HepG2 (cell line): ENCODE measurements around the gene HLA-DOA. TPM values are rescaled to one million over a fixed set of nuclear protein-coding genes. Genes with fewer than 3 reads are reported as not detected.

Experiments used
- ATAD3A ChIP-seq: sonication (generic); formaldehyde crosslinking; IDR thresholded peaks from 2 replicates; pipeline ENCODE4 v1.4.0; 2020; ENCODE audit warnings: missing genetic modification reagents
- CENPBD1 ChIP-seq: sonication (generic); formaldehyde crosslinking; IDR thresholded peaks from 2 replicates; pipeline ENCODE4 v1.8.0; 2022; ENCODE audit warnings: missing genetic modification reagents, low read depth, mild to moderate bottlenecking, borderline replicate concordance
- CHD2 ChIP-seq: IDR thresholded peaks from 2 replicates; pipeline ENCODE4 v1.6.1; 2011; ENCODE audit warnings: low read depth, low read length, improper control_type of control experiment
- CHD4 ChIP-seq: fragments of 200-600 bp; sonication (generic); IDR thresholded peaks from 2 replicates; pipeline ENCODE4 v1.7.0; 2017; ENCODE audit warnings: mild to moderate bottlenecking, low read length, borderline replicate concordance
- ERF ChIP-seq: IDR thresholded peaks from 2 replicates; pipeline ENCODE4 v1.6.1; 2018; ENCODE audit warnings: missing biosample characterization, missing genetic modification reagents
- FOXA1 ChIP-seq, 2 experiments: fragments of 450-650 bp in 1 of 2; sonication (generic) in 1 of 2; formaldehyde crosslinking in 1 of 2; IDR thresholded peaks; 2 replicates each; pipeline versions ENCODE4 v1.4.0 to v1.6.1; 2016 to 2020; ENCODE audit warnings: missing genetic modification reagents in 1 of 2
- FOXK2 ChIP-seq: fragments of 450-650 bp; IDR thresholded peaks from 2 replicates; pipeline ENCODE4 v1.6.1; 2016
- HMG20A ChIP-seq: IDR thresholded peaks from 2 replicates; pipeline ENCODE4 v1.6.1; 2016; ENCODE audit warnings: borderline replicate concordance
- HOXA3 ChIP-seq: sonication (generic); formaldehyde crosslinking; IDR thresholded peaks from 2 replicates; pipeline ENCODE4 v1.5.0; 2020; ENCODE audit warnings: missing genetic modification reagents
- NCOR1 ChIP-seq: fragments of 200-600 bp; sonication (generic); IDR thresholded peaks from 2 replicates; pipeline ENCODE4 v1.7.0; 2017; ENCODE audit warnings: antibody characterized with exemption, low read length, borderline replicate concordance
- PAX8 ChIP-seq: sonication (generic); formaldehyde crosslinking; IDR thresholded peaks from 2 replicates; pipeline ENCODE4 v1.8.0; 2022; ENCODE audit warnings: mild to moderate bottlenecking, missing genetic modification reagents, borderline replicate concordance
- PRDM4 ChIP-seq: sonication (generic); formaldehyde crosslinking; IDR thresholded peaks from 2 replicates; pipeline ENCODE4 v1.9.0; 2021; ENCODE audit warnings: missing genetic modification reagents, borderline replicate concordance
- REXO4 ChIP-seq: sonication (generic); formaldehyde crosslinking; IDR thresholded peaks from 2 replicates; pipeline ENCODE4 v1.8.0; 2022; ENCODE audit warnings: missing genetic modification reagents, mild to moderate bottlenecking, borderline replicate concordance
- RXRA ChIP-seq: sonication (generic); formaldehyde crosslinking; IDR thresholded peaks from 2 replicates; pipeline ENCODE4 v1.5.1; 2020; ENCODE audit warnings: missing genetic modification reagents
- SNAPC5 ChIP-seq: sonication (generic); formaldehyde crosslinking; IDR thresholded peaks from 2 replicates; pipeline ENCODE4 v1.8.1; 2023; ENCODE audit warnings: mild to moderate bottlenecking, missing genetic modification reagents, borderline replicate concordance
- SNRNP70 ChIP-seq: fragments of 200-400 bp; formaldehyde crosslinking; IDR thresholded peaks from 2 replicates; pipeline ENCODE4 v1.6.1; 2017; ENCODE audit warnings: mild to moderate bottlenecking, low read depth, low read length, moderate library complexity
- SP4 ChIP-seq: sonication (generic); formaldehyde crosslinking; IDR thresholded peaks from 2 replicates; pipeline ENCODE4 v1.8.1; 2023; ENCODE audit warnings: mild to moderate bottlenecking, missing genetic modification reagents
- WIZ ChIP-seq: sonication (generic); formaldehyde crosslinking; IDR thresholded peaks from 2 replicates; pipeline ENCODE4 v1.5.1; 2020; ENCODE audit warnings: mild to moderate bottlenecking, missing genetic modification reagents
- ZBTB21 ChIP-seq: sonication (generic); formaldehyde crosslinking; IDR thresholded peaks from 2 replicates; pipeline ENCODE4 v1.4.0; 2020; ENCODE audit warnings: missing genetic modification reagents
- ZBTB7B ChIP-seq: sonication (generic); formaldehyde crosslinking; IDR thresholded peaks from 2 replicates; pipeline ENCODE4 v1.4.0; 2020; ENCODE audit warnings: missing genetic modification reagents
- ZFP1 ChIP-seq: IDR thresholded peaks from 2 replicates; pipeline ENCODE4 v1.6.1; 2016
- ZKSCAN8 ChIP-seq: IDR thresholded peaks from 2 replicates; pipeline ENCODE4 v1.6.1; 2016; ENCODE audit warnings: borderline replicate concordance, missing genetic modification reagents, missing compliant biosample characterization
- ZNF138 ChIP-seq: sonication (generic); formaldehyde crosslinking; IDR thresholded peaks from 2 replicates; pipeline ENCODE4 v1.5.0; 2020; ENCODE audit warnings: mild to moderate bottlenecking, low read depth, missing genetic modification reagents
- ZNF367 ChIP-seq: sonication (generic); formaldehyde crosslinking; IDR thresholded peaks from 2 replicates; pipeline ENCODE4 v1.4.0; 2020; ENCODE audit warnings: missing genetic modification reagents, borderline replicate concordance
- ZNF724P ChIP-seq: sonication (generic); formaldehyde crosslinking; IDR thresholded peaks from 2 replicates; pipeline ENCODE4 v1.8.0; 2022; ENCODE audit warnings: missing genetic modification reagents, borderline replicate concordance
- ZNF749 ChIP-seq: sonication (generic); formaldehyde crosslinking; IDR thresholded peaks from 2 replicates; pipeline ENCODE4 v1.8.0; 2022; ENCODE audit warnings: mild to moderate bottlenecking, missing genetic modification reagents, moderate library complexity, borderline replicate concordance
- ZNF792 ChIP-seq: IDR thresholded peaks from 2 replicates; pipeline ENCODE4 v1.6.1; 2016
- ZNF878 ChIP-seq: sonication (generic); formaldehyde crosslinking; IDR thresholded peaks from 2 replicates; pipeline ENCODE4 v1.8.1; 2023; ENCODE audit warnings: mild to moderate bottlenecking, missing genetic modification reagents, moderate library complexity
- polyA plus RNA-seq, 8 experiments: library from polyadenylated mRNA; depleted of rRNA in 3 of 8; stranded (reverse) in 7 of 8; unstranded in 1 of 8; fragments of >200 nt; fragmentation: Illumina TruSeq in 4 of 8; extraction: Trizol in 4 of 8; gene quantifications; 2 replicates each; pipeline versions ENCODE4 v1.2.1 to v1.2.3, GENCODE V29; 2011 to 2016; ENCODE audit warnings: low read depth in 4 of 8, missing spikeins in 1 of 8, mixed read lengths in 1 of 8; ENCODE audit not compliant: insufficient read depth in 1 of 8
- total RNA-seq, 5 experiments: library from RNA; depleted of rRNA; stranded (reverse); fragments of >200 nt; fragmentation: Illumina TruSeq; extraction: Trizol; gene quantifications; 2 replicates each; pipeline ENCODE4 v1.2.3, GENCODE V29; 2016; ENCODE audit warnings: low read depth in 1 of 5
- TF ChIP-seq, protein P1 (sequence below): sonication (generic); formaldehyde crosslinking; IDR thresholded peaks from 2 replicates; pipeline ENCODE4 v1.8.0; 2022; ENCODE audit warnings: missing genetic modification reagents, mild to moderate bottlenecking, borderline replicate concordance

Gene HLA-DOA
- total and polyA plus RNA-seq, 2 of the 13 experiments (the other 11 are each of a cell fraction or from before 2014, with no cell fraction given), result 0.03 to 0.09 TPM

DNA sequence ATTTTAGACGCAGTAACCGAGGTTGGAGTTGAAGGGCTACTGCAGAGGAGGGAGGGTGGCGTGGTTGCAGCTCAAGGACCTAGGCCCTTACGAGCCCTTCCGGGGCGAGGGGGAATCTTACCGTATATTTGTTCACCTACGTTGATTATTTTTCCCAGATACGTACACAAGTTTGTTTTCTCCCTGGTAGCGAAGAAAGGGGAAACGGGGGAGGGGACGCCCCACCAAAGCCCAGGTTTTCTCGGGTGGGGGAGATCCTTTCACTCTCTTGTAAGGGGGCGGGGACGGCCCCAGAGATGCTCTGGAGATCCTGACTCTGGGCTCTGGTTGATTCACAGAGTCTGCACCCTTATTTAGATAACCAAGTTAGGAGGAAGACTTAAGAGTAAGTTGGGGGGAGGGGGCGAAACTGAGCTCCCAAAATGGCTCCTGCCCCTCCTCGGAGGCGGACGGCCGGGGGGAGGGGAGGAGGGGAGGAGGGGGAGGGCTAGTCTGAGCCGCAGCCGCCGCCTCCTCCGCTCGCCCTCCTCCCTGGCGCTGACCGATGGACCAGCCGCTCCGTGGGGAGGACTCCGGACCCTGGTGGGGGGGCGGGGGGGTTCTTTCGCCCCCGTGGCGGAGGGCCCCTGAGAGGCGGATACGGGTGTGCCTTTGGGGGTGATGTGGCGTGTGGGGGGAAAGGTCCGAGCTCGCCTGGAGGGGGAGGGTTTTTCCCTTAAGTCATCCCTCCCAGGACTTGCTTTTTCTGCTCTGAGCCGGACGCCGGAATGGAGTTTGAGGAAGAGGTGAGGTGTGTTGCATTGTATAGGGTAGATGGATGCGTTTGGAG, 38.8 kb downstream of the HLA-DOA start (continued):
- TF ChIP-seq SNAPC5 (CRISPR knock-in tag), result no peak
- no peak for TF ChIP-seq ZFP1
- TF ChIP-seq CENPBD1 (CRISPR knock-in tag), result no peak
- TF ChIP-seq ZKSCAN8 (CRISPR knock-in tag), result peak; percentile 3; the same call in 1 of the 2 replicates
- TF ChIP-seq PAX8 (CRISPR knock-in tag), result no peak
- TF ChIP-seq REXO4, result no peak
- TF ChIP-seq ZNF878 (CRISPR knock-in tag), result peak; percentile 58; the same call in 1 of the 2 replicates
- TF ChIP-seq CHD4, result no peak
- TF ChIP-seq ZBTB7B (CRISPR knock-in tag), result no peak
- no peak for TF ChIP-seq SNRNP70
- TF ChIP-seq PRDM4 (CRISPR knock-in tag), result 0 out of 2 replicates have a peak, but pooled peaks have one; percentile 45
- no peak for TF ChIP-seq ERF (CRISPR knock-in tag)
- no peak for TF ChIP-seq RXRA (CRISPR knock-in tag)
- no peak for TF ChIP-seq HMG20A (CRISPR knock-in tag)
- no peak; the same call in 1 of the 2 replicates for TF ChIP-seq HOXA3 (CRISPR knock-in tag)
- TF ChIP-seq ZNF792, result peak; percentile 40; the same call in 1 of the 2 replicates
- no peak for TF ChIP-seq ZNF367 (CRISPR knock-in tag)
- no peak for TF ChIP-seq FOXA1 (IDR thresholded peaks at IDR 0.05)
- no peak for TF ChIP-seq FOXA1 (CRISPR knock-in tag; IDR thresholded peaks at IDR 0.05)
- no peak for TF ChIP-seq ZNF138 (CRISPR knock-in tag)
- TF ChIP-seq FOXK2, result no peak
- no peak for TF ChIP-seq ZNF749 (CRISPR knock-in tag)
- no peak for TF ChIP-seq ZNF724P
- TF ChIP-seq ATAD3A (CRISPR knock-in tag), result no peak
- TF ChIP-seq NCOR1, result no peak
- TF ChIP-seq ZBTB21 (CRISPR knock-in tag), result no peak
- TF ChIP-seq, protein P1, sequence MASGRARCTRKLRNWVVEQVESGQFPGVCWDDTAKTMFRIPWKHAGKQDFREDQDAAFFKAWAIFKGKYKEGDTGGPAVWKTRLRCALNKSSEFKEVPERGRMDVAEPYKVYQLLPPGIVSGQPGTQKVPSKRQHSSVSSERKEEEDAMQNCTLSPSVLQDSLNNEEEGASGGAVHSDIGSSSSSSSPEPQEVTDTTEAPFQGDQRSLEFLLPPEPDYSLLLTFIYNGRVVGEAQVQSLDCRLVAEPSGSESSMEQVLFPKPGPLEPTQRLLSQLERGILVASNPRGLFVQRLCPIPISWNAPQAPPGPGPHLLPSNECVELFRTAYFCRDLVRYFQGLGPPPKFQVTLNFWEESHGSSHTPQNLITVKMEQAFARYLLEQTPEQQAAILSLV (CRISPR knock-in tag), result no peak
- TF ChIP-seq CHD2, result peak; percentile 56; the same call in 1 of the 2 replicates
- no peak for TF ChIP-seq WIZ (CRISPR knock-in tag)
- 0 out of 2 replicates have a peak, but pooled peaks have one; percentile 41 for TF ChIP-seq SP4 (CRISPR knock-in tag)
